ENCODE measurements around the gene SLC6A19.

- TF ChIP-seq POLR2A (IDR thresholded peaks at IDR 0.05) (no peak), POLR2AphosphoS5 (IDR thresholded peaks at IDR 0.05; ENCODE audit: insufficient read depth in 1 of 2, low read depth in 1 of 2) (no peak)
These were observed 38.0 kb upstream of the SLC6A19 start for GRCh38 chr5:1163366-1163765.
